NCI-H2227 treated with DMSO at 0.1 percent for 48 hours (cell line): ENCODE measurements around the gene PIAS1.
"Not testable (repeated sequence)": the region's sequence is repeated elsewhere in the genome, so short reads cannot be mapped to it uniquely, and the experiment has no call there.

Source experiments
- DNase-seq: peaks from one replicate; lab custom pipeline; 2025; lab: John Stamatoyannopoulos, UW

The PIAS1 gene

DNA sequence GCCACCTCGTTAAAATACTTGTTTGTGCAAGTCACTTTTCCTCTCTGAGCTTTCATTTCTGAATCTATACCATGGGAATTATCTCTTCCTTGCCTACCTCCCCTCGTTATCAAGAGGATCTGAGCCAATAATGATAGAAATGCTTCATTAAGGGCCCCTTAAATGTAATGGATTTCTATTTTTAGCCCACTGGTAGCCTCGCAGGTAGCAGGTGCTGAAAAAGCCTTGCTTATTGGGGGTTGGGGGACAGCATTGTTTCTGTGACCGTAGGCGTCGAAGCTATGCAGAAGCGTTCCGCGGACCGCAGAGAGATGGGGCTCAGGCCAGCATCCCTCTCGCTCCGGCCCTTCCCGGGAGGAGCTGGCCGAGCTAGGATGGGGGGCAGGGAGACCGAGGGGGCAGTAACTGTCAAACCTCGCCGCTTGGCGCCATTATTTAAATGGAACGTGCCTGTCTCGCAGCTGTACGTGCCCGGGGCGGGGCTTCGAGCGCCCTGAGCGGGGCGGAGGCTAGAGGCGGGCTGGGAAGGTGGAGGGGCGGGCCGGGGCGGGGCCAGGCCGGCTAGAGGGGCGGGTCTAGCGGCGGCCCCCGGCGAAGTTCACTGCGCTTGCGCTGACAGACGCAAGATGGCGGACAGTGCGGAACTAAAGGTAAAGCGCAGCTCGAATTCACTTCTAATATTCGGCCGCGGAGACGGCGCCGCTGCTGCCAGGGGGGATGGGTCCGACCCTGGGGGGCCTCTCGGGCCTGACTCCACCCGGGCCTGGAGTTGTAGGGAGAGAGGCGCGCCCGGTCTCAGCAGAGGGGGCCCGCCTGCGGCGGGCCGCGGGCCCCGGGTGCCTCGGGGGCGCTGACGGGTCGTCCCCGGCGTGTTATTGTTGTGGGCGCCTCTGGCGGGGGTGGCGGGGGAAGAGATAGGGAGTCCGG is at the start of gene PIAS1:
Gene PIAS1, plus strand, starts transcription at position 615 of the 927 bp plus-strand sequence. Its CDS starts 12 bp downstream, at position 627.
- DNase-seq, result peak; percentile 85

DNA sequence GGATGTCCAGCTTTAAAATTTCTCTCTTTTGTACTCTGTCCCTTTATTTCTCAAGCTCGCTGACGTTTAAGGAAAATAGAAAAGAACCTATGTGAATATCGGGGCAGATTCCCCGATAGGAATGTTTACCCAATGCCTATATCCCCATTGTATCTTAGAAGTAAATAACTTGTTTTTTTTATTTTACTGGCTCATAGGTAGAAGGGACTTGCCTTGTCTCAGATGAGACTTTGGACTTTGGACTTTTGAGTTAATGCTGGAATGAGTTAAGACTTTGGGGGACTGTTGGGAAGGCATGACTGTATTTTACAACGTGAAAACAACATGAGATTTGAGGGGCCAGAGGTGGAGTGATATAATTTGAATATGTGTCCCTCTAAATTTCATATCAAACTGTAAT is 46.5 kb upstream of the PIAS1 start:
- not testable (repeated sequence) for DNase-seq

DNA sequence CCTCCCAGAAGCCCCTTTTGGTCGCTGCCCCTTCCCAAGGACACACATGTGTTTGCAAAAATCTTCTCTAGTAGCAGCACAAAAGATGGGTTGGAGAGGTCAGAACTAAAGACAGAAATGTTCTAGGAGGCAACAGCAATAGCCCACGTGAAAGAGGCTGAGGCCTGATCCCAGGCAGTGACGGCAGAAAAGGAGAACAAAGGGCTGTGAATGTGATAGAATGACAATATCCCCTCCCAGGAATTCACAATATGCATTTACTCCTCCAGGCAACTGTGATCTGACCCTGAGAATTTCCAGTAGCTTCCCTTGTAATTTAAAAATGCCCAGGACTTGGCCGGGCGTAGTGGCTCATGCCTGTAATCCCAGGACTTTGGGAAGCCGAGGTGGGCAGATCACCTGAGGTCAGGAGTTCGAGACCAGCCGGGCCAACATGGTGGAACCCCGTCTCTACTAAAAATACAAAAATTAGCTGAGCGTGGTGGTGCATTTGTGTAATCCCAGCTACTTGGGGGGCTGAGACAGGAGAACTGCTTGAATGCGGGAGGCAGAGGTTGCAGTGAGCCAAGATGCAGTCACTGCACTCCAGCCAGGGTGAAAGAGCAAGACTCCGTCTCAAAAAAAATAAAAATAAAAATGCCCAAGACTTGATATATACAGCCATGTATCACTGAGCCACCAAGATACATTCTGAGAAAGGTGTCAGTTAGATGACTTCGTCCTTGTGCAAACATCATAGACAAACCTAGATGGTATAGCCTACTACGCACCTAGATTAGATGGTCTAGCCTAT is 43.6 kb upstream of the PIAS1 start:
- DNase-seq, result no peak

DNA sequence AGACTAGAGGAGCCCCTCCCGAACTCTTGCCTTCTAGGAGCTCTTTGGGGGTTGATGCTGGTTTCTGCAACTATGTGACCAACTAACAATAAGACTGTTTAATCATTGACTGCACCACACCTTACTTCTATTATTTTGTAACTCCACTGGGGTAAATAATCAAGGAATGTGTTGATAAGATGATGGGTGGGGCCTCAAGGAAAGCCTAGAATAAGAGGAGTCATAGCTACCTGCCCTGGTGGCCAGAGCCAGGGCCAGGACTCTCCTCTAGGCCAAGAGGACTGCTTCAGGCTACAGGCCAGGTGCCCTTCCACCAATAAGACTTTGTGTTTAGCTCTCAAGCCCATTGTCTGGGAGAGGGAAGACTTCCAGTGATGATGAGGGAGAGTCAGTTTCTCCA is 41.2 kb upstream of the PIAS1 start:
- DNase-seq, result no peak

DNA sequence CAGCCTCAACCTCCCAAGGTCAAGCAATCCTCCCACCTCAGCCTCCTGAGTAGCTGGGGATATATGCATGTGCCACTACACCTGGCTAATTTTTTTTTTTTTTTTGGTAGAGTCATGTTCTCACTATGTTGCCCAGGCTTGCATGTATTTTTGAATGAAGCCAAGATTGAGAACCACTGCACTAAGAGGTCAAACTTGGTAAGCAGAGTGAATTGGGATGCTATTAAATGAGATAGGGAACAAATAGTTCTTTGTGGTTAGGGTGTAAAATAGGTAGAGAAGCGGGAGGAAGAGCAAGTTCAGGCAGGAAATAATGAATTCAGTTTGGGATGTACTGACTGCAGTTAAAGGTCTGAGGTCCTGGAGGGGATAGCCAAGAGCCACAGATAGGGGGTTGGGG is 39.9 kb upstream of the PIAS1 start:
- no peak for DNase-seq

DNA sequence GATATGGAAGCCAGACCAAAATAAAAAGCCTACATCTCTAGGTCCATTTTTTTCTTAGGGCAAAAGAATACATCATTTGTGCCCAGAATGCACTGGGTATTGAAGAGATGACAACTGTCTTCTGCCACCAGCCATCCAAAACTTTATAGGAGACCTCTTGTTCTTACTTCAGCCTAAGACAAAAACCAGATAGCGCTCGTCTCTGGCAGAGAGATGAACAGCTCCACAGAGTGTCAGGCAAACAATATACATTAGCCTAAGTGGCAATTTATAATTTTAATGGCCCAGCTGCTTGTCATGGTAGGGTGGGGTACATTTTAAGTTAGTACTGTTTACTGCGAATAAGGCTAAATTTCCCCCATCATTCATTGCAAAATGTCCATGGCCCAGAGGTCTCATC is 38.9 kb upstream of the PIAS1 start:
- no peak for DNase-seq

DNA sequence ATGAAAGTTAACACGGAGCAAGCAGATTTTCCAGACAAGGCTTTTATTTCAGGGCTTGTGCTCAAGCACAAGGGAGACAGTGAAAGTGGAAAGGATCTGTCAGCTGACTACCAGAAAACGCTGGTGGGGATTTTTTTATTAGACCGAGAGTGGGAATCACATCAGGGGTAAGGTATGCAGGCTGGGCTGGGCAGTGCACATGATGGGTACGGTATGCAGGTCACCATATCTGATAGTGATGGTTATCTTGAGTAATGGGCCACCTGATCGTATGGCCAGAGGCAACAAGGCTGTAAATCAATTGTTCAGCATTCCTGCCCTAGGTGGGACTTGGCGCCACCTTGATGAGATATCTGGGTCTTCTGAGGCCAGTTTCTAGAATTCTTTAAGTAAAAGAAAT is 36.9 kb upstream of the PIAS1 start:
- DNase-seq, result no peak

DNA sequence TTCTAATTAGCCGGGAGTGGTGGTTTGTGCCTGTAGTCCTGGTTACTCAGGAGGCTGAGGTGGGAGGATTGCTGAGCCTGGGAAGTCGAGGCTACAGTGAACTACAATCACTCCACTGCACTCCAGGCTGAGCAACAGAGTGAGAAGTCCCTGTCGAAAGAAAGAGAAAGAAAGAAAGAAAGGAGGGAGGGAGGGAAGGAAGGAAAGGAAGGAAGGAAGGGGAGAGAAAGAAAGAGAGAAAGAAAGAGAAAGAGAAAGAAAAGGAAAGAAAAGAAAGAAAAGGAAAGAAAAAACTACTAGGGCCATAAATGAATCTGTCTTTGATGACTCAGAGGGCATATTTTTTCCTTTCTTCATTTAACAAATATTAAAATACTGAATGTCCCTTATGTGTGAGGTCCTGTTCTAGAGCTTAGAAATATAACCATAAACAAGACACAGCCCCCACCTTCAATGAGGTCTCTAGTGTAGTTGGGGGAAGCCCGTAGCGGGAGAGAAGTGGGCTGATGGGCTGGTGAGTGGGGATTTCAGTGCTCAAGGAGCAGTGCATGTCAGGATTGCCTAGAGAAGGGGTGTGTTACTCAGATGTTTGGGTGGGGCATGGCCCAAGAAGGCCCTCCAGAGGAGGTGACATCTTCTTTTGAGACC is 35.2 kb upstream of the PIAS1 start:
- no peak for DNase-seq

DNA sequence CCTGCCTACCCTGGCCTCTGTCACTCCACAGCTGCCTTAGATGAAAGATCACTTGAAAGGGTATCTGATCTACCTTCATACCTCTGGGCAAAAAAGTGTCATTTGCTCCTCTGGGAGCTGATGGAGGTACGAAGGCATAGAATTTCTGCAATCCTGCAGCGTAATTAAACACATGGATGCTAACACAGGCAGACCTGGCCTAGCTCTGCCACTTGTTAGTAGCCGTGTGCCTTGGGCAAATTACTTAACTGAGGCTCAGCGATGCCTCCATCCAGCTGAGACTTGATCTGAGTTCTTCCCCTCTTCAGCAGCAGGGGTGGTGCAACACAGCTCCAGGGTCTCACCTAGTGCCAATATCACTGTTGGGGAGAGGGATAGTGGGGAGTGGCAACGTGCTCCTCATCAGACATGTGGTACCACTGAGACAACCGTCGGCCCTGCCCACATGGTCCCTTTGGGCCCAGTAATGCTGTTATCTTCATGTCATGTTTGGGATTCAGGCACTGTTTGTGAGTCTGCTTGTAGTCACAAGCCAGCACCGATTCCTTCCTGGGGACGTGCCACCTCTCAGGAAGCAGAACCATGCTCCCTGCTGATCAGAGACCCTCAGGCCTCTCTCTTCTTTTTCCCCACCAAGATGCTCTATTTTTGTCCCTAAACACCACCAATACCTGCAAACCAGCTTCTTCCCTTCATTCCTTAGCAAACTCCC is 34.1 kb upstream of the PIAS1 start:
- DNase-seq, result no peak

DNA sequence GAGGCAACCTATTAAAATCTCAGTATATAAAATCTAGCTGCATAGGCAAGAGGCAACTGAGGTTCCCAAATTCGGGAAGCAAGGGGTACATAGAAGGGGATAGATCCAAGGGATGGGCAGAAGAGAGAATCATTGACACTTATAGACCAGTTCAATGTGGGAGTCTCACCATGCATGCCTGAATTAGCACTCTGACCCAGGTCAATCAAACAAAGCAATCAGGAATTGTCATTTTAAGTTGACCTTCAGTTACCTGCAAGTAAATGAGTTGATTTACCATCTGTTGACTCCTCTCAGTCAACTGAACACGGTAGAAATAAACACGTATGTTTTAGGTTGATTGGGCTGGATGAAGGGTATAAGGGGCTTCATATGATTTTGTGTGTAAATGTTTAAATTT is 33.4 kb upstream of the PIAS1 start:
- no peak for DNase-seq

DNA sequence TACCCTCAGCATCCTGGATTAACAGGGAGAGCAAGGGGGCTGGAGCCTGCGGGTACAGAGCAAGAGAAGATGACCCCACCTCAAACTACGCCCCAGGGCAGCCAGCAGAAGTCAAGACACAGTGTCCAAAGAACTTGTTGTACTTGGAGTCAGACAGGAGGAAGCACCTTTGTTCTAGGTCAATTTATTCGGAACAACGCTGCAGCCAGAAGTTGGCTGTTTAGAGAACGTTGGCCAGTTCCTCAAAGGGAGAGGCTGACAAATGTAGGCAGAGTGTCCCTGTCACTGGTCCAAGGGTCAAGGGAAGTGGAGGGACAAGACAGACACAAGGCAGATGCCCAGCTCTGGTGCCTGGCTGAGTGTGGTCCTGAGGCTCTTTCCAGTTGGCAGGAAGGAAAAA is 32.1 kb upstream of the PIAS1 start:
- no peak for DNase-seq

DNA sequence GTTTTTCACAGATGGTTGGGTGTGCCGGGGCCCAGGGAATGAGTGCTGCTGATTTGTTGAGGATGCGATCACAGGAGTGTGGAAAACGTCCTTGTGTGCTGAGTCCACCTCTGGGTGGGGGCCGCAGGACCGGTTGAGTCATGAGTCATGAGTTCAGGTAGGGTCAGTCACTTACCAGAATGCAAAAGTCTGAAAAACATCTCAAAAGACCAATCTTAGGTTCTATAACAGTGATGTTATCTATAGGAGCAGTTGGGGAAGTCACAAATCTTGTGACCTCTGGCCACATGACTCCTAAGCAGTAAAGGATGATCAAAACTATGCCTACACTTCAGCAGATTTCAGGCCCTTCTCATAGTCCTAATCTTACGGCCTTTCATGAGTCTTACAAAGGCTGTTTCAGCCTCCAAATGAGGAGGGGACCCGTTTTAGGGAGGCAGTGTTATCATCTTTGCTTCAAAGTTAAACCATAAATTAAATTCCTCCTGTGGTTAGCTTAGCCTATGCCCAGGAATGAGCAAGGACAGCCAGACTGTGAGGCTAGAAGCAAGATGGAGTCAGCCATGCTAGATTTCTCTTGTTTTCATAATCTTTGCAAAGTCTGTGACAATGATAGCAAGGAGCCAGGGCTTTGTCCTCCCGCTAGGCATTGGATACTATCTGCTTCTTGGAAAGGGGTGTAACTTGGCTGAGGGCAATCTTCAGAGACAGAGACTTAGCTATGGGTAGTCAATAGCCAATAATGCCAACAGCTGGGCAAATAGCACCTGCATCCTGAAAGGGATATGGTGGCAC is 30.6 kb upstream of the PIAS1 start:
- DNase-seq, result no peak

DNA sequence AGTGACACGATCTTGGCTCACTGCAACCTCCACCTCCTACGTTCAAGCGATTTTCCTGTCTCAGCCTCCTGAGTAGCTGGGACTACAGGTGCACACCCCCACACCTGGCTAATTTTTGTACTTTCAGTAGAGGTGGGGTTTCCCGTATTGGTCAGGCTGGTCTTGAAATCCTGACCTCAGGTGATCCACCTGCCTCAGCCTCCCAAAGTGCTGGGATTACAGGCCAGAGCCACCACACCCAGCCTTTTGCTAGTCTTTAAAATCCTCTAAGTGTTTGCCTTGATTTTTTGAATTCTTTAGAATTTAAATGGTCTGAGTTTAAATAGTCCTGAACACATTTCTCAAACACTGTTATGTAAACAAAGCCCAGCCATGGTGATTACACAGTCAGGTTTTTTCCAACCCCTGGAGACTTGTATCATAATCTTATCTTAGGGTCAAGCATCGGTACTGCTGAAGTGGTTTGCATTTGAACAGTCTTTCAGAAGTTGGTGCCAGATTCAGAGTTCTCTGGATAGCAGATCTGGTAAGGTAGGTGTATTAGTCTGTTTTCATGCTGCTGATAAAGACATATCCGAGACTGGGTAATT is 28.2 kb upstream of the PIAS1 start:
- DNase-seq, result no peak

DNA sequence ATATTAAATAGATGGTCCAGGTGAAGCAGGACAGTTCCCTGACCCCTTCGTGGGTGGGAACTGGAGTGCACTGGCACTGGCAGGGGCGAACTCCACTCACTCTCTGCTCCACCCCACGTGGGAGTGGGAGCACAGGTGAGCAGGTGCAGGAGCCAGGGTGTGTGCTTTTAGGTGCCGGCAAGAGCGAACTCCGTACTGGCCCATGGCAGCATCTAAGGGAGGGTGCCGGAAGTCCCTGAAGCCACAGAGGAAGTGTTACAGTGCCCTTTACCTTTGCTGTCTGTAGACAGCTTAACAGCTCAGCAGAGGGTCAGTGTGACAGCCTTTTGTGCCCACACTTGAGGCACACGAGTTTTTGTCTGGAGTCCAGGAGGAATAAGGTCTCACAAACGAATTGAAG is 26.7 kb upstream of the PIAS1 start:
- no peak for DNase-seq

DNA sequence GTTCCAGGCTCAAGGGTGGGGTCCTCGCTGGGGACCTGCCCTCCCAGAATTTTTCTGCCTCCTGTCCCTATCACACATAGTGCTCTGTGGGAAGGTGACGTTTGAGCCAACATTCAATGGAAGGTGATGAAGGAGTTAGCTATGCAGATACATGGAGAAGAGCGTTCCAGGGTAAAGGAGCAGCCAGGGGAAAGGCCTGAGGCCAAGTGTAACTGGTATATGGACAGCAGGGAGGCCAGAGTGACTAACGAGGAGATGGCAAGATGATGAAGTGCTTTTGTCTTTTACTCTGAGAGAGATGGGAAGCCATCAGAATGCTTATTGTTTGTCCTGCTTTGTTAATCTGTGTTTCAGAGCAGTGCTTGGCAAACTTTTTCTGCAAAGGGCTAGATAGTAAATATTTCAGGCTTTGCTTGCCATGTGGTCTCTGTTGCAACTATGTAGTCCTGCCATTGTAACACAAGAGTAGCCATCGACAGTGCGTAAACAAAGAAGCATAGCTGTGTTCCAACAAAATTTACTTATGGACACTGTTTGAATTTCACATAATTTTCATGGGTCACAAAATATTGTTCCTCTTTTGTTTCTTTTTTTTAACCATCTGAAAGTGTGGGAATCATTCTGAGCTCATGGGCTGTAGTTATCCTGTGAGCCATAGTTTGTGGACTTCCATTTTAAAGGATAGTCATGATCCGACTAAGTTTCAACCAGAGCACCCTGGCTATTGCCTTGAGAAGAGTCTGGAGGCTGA is 25.8 kb upstream of the PIAS1 start:
- no peak for DNase-seq

DNA sequence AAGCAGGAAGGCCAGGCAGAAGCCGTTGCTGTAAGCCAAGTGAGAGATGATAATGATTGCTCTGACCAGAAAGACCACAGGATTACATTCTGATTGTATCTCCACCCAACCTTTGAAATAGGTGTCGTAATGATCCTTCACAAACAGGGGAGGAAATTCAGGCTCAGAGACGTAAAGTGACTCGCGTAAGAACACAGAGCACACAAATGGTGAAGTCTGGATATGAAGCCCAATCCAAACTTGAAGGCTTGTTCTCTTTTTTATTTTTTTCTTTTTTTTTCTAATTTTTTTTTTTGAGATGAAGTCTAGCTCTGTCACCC is 25.3 kb upstream of the PIAS1 start:
- DNase-seq, result no peak

DNA sequence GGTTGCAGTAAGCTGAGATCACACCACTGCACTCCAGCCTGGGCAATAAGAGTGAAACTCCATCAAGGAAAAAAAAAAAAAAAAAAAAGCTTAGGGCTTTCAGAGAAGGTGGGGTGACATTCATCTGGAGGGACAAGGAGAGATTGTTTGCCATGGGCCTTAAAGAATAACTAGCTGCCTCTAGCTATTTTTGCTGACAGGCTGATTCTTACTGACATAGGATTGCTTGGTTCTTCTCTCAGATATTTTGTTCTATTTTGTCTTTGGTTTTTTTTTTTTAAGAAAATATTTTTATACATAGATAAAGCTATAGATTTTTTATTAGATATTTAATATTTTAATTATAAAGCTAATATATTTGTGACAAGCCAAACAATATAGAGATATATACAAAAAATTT is 24.2 kb upstream of the PIAS1 start:
- no peak for DNase-seq

DNA sequence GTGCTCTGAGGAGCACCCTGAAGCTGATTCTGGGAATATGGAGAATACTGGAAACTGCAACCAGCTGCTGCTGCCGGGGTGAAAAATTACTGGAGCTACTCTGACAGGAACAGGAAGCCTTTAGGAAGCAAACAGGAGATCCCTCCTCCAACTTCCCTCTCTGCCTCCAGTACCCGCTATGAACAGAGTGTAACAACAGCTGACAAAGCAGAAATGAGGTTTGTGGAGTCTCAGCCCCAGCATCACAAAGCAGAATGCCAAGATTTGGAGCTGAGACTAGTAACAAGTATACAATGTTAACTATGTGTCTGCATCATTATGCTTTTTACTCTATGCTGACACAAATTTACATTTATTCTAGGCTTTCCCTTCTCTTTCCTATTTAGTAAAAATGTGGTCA is 22.7 kb upstream of the PIAS1 start:
- no peak for DNase-seq

DNA sequence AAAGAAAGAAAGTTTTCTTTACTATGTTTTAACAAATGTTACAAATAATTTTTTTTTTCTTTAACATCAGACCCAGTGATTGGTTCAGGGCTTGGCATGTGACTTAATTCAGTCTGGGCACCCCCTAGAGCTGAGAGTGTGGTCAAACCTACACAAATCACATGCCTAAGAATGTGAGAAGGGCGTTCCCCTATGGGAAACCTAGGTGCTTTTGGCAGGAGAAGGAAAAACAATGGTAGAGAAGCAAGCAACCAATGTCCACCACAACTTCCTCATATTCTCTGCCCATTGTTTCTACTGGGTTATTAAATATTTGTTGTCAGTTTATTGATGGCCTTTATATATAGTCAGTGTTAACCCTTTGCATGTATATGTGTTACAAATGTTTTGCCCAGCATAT is 21.4 kb upstream of the PIAS1 start:
- DNase-seq, result no peak

DNA sequence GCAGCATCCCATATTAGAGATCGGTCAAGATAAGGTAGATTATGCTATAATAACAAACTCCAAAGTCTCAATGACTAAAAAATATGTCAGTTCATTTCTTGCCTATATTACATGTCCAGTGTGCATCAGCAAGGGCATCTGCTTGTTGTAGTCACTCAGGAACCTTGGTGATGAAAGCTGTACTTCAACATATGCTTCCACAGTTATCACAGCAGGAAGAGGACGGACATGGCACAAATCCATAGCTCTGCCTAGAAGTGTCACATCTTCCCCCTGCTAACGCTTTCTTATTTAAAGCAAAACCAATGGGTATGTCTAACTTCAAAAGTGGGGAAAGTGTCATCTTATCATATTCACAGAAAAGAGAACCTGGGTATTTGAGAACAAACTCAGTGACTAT is 20.0 kb upstream of the PIAS1 start:
- DNase-seq, result no peak
